ENCODE results near the gene SMAD6. TPM values are rescaled to one million over a fixed set of nuclear protein-coding genes. Genes with fewer than 3 reads are reported as not detected.

The SMAD6 gene
- polyA plus RNA-seq, 1 donor: 3.7 TPM

DNA sequence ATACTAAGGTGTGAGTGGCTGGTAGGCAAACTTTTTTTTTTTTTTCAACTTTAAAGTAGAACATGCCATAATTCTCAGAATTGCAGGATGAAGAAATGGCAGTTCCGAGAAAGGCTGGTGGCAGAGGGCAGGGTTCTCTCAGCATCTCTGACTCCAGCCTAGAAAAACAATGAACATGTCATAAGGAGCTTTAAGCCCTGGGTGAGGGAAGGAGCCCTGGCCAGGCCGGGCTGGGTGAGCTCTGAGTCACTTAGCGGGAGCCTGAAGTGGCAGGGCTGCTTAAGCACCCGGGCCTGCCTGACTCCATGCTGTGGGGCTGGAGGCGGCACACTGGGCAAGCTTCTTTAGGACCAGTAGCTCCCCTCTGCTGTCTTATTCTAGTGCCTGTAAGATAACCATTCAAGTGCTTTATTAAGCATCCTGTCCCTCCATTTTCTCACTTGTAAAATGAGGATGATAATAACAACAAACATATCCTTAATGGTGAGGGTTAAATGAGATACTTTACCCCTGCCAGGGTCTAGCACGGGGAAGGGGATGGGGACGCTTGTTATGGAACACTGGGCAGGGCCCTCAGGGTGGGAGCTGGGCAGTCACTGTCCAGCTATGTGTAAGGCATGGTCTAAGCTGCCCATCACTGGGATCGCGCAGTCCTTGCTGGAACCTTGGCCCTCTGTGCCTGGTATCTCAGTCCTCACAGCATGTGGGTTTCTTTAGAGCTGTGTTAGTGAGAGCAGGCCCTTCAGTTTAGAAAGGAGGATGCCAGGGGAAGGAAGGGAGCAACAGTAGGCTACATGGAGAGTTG is 18.4 kb downstream of the SMAD6 start:
- no peak for DNase-seq (ENCODE audit: low read depth)

DNA sequence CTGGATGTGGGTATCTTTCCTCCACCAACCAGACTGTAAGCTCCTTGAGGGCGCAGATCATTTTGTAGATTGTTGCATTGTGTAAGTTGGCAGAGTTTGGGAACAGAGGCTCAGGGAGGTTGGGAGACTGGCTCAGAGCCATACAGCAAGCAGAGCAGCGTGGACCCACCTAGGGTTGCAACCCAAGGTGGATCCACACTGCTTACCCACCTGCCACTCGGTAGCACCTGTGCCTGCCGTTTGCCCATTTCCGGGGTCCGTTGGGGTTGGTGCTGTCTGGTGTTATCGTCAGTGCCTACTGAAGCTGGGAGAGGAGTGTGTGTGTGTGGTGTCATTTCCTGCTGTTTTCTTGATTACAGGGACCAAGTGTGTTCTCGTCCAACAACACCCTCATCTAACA is 19.0 kb downstream of the SMAD6 start:
- no peak for DNase-seq (ENCODE audit: low read depth)

DNA sequence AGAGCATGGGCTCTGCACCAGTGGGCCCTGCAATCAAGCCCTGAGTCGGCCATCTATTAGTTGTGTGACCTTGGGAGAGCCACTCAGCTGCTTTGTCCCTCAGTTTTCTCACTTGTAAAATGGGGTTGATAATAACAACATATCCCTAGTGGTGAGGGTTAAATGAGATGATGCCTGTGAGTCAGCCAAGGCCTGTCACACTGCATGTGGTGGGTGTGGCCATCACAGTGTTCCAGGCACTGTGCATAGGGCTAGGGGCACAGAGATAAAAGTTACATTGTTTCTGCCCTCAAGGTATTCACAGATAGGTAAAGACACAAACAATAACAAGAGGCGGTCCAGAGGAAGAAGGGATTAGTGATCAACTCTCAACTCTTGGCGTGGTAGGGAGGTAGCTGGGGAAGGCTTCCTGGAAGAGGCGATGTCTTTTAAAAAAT is 19.5 kb downstream of the SMAD6 start:
- DNase-seq (ENCODE audit: low read depth): no peak

DNA sequence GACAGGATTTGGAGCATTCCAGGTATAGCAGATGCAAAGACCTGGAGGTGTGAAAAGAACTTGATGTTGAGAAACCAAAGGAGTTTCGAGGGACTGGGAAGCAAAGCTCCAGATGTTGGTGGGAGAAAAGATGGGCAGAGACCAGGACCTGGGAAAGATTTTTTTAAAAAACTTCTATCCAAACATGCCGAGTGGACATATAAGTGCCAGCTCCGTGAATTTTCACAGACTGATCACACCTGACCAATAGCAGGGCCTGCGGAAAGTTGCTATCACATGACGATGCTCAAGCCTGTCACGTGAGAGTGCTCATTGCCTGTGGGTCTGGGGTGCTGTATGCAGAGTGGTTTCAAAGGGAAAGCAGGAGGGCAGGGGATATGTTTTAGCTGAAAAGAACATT is 19.9 kb downstream of the SMAD6 start:
- no peak for DNase-seq (ENCODE audit: low read depth)

DNA sequence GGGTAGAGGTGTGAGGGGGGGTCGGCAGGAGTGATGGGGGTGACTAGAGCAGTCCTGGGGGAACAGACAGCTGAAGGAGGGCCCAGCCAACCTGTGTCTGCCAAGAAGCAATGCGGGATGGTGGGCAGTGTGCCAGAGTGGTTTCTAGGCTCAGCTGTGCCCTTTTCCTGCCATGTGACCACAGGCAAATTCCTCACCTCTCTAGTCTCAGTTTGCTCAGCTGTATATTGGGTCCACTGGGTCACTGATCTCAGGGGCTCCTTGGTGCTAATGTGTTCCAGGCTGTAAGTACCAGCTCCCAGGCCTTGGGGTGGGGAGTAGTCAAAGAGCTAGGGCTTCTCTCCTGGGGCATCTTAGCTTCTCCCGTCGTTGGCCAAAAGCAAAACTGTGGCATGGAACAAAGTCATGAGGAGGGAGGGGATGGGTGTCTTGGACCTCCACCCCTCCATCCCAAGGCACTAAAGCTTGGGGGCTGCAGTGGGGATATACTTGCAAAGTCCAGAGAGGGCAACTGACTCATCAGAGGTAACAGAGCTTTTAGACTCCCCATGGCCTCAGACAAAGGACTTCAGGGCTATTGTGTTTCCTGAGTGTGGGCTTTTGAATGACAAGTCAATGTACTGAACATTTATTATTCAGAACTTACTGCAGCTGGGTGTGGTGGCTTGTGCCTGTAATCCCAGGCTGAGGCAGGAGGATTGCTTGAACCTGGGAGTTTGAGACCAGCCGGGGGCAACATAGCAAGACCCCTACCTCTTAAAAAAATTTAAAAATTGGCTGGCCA is 20.9 kb downstream of the SMAD6 start:
- no peak for DNase-seq (ENCODE audit: low read depth)

DNA sequence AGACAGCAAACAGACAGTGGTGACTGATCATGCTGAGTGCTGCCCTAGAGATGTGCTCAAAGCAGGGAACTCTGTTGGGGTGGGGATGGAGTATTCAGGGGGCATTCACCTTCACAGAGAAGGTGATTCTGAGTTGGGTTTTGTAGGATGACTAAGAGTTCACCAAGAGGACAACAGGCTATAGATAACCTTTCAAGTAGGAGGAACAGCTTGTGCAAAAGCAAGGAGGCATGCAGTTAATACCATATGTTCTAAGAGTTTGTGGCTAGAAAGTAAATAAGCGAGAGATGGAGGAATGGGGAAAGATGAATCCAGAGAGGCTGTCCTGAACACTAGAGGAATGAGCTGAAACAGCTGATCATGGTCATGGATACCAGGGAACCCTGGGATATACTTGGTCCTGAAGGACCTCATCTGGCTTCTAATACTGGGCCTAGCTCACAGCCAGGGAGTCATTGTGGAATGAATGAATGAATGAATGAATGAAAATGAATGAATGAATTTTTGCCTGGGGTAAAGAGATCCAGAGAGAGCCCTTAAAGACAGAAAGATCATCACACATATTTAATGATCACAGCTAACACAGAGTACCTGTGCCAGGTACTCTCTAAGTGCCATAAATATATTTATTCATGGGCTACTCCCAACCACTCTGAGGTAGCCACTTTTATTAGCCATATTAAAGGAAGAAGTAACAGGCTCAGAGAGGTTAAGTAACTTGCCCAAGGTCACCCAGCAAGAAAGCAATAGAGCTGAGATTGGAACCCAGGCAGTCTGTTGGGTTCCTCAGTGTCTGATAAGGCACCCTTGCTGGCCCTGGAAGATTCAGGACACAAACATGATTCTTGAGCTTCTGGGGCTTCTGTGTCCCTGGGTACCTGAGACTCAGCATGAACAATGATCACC is 22.0 kb downstream of the SMAD6 start:
- DNase-seq (ENCODE audit: low read depth): no peak

DNA sequence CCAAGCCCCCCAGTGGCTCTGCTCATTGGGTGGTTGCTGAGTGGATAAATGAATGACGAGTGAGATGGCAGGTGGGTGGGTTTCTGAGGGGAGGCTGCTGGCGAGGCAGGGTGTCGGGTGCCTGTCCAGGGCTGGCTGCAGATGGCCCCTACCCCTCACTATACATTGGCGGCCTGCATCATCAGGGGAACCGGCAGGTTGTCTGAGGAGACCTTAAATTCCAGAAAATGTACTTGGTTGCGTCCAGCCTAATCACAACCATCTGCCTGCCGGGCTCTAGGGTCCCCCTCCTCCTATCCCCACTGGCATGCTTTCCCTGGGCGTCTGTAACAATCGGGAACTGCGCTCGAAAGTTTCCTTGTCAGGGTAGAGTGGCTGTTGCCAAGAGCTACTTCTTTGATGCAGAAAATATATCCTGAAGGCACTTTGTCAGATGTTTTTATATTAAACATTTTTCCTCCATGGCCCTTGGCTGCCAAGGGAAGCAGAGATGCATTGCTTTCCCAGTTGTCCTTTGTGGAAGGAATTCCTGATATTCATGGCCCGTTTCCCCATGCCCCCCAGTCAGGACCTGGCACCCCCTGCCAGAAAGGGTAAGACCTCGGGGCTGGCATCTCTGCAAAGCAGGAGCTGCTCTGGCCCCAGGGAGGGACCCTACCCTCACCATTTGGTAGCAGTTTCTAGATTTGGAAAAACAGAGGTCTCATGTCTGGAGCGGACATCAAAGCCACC is 22.9 kb downstream of the SMAD6 start:
- DNase-seq (ENCODE audit: low read depth): no peak

DNA sequence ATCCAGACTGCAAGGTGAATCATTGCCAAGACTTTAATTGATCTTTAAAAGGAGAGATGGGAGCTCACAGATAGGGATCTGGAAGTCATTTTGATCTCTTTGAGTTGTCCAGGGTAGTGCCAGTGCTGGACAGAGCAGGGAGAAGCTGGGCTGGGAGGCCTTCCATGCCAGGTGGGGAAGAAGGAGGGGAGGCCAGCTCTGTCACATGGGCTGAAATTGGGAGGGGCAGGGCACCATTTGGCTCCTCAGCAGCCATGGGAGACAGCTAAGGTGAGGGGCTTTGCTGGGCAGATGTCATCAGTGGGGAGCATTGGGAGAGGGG is 23.4 kb downstream of the SMAD6 start:
- DNase-seq (ENCODE audit: low read depth): no peak

DNA sequence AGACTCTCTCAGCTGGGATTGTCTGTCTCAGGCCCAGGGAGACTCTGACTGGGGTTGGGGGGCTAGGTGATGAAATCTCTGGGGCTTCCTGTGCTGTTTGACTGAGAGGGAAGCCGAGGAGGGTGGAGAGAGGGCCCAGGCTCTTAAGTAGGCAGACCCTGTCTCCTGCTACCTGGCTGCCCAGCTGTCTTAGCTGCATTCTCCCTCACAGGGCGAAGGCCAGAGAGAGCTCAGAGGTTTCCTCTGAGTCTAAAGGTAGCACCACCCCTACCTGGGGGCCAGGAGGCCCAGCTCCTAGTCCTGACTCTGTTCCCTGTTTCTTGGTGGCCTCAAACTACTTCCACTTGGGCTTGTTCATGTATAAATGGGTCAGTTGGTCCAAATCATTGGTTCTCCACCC is 24.4 kb downstream of the SMAD6 start:
- DNase-seq (ENCODE audit: low read depth): no peak

DNA sequence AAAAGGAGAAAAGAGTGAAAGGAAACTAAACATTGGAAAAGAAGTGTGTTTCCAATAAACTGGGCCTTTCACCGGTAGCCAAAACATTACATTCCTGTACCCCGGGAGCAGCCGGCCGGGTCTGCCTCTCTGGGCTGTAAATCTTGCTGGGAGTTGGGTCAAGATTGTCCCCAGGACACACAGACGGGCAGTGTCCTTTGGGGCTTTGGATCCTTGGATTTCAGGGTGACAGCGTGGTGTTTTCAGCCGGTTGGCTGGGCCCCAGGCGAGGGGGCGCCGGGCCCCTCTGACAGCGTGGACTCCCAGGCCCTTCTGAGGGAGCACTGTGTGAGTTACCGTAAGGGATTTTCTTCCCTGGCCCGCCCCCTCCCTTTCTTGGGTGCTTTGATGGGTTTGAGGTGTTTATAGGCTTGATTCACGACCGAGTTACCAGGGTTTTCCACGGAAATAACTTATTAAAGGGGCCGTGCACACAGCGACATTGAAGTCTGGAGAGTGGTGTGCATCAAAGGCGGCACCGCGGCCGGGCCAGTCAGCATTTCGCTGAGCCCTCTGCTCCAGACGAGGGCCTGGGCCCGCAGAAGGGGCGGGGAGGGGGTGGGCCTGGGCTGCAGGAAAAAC is 27.4 kb downstream of the SMAD6 start:
- DNase-seq (ENCODE audit: low read depth): no peak

DNA sequence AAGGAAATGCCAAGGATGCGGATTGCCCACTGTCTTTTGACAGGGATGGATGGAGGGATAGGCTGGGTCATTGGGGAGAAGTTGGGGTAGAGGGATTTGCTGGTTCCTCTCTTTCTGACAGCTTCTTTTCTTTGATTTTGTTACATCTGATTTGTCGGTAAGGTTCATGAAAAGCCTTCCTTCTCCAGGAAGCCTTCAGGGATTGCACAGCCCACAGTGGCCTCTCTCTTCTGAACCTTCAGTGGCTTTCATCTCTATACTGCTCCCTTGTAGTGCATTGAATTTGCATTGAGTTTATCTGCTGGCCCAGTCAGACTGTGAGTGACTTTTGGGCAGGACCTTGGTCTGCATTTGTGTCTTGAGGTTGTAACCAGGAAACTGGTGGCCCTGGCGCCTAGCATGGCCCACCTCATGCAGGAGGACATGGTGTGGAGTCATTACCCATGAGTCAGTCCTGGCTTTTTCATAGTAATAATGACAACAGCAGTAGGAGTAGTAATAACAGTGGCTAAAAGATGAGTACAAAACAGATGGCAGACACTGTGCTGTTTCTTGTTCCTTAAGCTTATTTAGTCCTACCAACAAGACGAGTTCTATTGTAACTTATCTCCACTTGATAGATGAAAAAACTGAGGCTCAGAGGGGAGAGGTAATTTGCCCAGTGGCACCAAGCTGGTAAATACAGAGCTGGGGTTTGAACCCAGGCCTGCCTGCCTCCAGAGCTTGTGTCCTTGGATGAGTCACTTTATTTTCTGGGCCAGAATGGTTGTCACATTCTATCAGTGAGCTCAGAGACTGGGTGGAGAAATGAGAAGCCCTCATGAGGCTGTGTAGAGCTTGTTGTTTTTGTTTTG is 28.4 kb downstream of the SMAD6 start:
- DNase-seq (ENCODE audit: low read depth): no peak

DNA sequence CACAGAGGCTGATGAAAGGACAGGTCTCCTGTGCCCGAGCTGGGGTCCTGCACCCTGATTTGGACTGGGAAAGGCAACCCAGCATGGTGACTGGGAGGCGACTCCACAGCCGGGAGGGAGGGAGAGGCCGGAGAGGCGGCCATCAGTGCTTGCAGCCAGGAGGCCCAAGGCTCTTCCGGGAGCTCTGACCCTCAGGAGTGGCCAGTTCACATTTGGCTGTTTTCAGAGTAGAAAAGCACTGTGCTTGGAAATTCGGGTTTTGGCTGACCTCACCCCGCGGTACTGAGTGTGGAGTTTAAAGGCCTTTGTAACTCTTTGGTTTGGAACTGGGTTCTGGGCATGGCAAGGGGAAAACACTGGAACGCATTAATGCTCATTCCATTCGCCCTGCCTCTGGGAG is 31.9 kb downstream of the SMAD6 start:
- DNase-seq (ENCODE audit: low read depth): no peak

DNA sequence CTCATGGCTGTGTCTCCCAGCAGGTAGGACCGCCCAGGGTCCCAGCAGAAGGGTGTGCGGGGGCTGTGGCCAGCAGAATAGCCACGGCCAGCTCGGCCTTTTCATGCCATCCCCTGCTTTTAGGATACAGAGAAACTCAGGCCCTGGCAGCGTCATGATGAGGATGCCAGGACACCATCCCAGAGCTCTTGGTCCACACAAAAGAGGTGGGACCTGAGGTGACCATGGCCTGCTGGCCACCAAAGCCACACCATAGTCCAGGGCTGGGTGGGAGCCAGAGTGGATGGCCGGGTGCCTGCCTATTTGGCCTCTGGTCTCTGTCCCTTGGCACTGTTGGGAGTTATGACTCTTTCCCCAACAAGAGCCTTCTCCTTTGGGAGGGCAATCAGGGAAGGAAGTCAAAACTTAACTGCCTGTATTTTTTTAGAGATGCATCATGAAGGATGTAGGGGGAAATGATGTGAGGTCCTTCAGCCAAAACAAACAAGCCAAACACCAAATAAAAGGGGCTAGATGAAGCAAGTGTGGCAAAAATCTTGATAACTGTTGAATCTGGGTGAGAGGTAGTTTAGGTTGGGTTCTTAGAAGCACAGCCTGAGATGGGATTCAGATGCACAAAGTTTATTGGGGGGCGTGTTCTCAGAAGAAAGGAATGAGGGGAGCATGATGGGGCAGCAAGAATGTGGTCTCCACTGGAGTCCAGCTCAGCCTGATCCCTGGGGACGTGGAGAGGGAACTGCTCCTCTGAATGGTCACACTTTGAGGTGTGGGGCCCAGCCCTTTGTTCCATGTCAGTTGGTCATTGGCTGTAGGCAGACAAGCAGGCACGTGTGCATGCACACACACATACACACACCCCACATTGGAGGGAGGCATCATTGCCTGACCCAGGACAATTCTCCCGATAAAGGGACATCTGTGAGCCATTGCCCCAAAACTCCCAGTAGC is 33.2 kb downstream of the SMAD6 start:
- no peak for DNase-seq (ENCODE audit: low read depth)

DNA sequence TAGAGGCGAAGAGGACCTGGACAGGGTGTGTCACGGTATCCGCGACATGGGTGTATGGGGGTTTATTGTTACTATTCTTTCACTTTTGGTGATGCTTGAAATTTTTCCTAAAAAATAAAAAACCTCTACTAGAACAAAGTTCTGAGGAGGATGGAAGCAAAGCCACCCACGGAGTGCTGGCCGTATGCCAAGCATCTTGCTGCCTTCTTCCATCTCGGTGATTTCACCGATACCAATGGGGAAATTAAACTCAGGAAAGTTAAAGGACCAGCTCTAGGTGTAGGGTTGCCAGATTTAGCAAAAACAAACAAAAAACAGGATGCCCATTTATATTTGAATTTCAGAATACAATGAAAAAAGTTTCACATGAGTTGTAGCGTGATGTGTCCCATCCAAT is 33.9 kb downstream of the SMAD6 start:
- no peak for DNase-seq (ENCODE audit: low read depth)

DNA sequence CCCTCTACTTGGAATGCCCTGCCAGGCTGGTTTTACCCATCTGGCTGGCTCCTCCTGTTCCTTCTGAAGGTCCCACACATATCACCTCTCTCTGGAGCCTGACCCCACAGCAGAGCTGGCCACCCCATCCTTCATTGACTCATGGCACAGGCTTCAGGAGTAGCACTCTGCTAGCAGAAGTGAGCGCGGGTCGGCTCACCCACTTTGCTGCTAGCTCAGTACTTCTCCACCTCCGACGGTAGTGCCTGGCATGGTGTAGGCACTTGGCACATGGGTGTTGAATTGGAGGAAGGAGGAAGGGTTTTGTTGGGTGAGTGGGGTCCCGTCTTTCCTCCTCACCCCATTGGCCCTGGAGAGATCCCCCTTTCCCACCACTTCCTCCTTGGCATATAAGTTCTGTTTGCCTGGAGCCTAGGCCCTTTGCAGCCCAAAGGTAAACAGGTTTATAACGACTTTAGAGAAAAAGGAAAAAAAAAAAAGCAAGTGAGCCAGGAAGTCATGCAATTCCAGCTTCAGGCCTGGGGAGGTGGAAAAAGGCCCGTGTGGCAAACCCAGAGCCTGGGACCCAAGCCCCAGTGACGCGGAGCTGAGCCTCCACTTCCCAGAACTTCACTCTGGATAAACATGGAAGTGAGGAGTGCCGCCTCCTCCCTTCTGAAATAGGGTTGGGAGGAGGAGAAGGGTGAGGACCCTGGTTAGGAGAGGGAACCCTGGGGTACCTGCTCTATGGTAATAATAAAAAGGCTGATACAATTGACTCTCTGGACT is 35.4 kb downstream of the SMAD6 start:
- DNase-seq (ENCODE audit: low read depth): no peak

DNA sequence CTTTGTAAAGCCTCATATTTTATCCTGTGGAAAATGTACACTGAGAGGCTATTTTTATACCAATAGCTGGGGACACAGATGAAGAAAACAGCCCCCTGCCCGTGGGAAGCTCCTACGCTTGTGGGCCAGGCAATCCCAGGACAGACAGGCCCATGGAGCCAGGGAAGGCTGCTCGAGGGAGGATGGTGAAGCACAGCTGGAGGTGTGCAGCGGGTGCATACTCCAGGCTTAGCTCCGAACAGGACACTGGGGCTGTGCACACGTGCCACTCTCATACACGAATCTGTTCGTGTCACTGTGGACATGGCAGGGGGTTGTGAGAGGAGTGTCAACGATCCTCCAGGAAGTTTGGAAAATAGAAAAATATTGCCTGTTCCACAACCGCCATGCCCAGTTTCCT is 36.1 kb downstream of the SMAD6 start:
- DNase-seq (ENCODE audit: low read depth): no peak

DNA sequence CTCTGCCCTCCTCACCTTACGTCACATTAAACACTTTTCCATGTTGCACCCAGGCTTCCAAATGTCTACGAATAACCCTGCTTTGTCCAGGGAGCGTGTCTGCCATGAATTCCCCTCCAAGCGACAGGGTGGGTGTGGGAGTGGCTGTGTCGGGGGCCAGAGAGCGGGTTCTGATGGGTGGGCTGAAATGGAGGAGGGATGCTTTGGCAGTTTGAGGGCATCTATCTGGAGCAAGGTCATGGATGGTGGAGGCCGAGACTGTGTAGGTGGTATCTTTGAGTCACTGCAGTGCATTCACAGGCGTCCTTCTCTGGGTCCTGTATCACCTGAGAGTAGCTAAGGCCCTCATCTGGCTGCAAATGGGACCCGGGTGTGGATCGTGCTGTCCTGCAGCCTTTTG is 36.6 kb downstream of the SMAD6 start:
- DNase-seq (ENCODE audit: low read depth): no peak

DNA sequence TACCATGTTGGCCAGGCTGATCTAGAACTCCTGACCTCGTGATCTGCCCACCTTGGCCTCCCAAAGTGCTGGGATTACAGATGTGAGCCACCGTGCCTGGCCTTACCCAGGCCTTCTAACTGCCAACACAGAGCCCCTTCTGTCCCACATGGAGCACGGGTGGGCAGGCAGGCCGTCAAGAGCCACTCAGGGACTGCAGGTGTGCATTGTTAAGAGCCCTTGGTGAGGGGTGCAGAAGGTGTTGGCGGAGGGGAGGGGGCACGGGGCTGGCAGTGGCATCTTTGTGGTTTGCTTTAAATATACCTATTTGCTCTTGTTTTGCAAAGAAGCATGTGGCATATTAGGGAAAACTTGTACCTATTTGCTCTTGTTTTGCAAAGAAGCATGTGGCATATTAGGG is 37.3 kb downstream of the SMAD6 start:
- no peak for DNase-seq (ENCODE audit: low read depth)
